Measurements from ENCODE around the gene ACSL4.
"Not testable (repeated sequence)": the region's sequence is repeated elsewhere in the genome, so short reads cannot be mapped to it uniquely, and the experiment has no call there.

ACSL4 gene

DNA sequence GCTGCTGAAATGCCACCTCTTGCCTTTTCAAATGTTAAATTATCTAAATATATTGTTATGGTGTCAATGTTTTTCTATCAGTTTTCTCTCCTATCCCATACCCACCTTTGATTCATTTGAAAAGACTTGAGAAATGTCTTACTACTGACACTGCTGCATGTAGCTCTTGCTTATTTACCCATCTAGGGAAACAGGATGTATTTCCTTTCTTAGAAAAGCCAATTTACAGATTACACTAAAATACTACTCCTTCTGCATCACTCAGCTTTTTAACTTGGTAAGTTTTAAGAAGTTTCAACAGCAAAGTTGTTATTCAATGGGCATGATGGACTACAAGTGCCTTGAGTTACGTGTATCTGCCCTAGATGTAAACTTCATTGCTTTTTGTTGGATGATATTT, 94.9 kb downstream of the ACSL4 start:
- H3K9me3 ChIP-seq (ENCODE audit: control insufficient read depth in 2 of 2, low read length in 2 of 2): no peaks in the 10 kb centered on the region
- no peaks in the 10 kb centered on the region for H3K36me3 ChIP-seq (ENCODE audit: control insufficient read depth in 2 of 2, insufficient read depth in 2 of 2, low read length in 2 of 2)
- H3K27me3 ChIP-seq (ENCODE audit: control insufficient read depth in 1 of 2, insufficient read depth in 2 of 2, low read length in 2 of 2): peaks cover 0 to 2% of the 10 kb centered on the region in 2 donors
- H3K4me3 ChIP-seq (ENCODE audit: low read length in 2 of 2): no peak overlapping the region
- H3K4me1 ChIP-seq (ENCODE audit: control insufficient read depth, insufficient read depth, low read length): no peaks in the 10 kb centered on the region
- no peak overlapping the region for H3K9ac ChIP-seq (ENCODE audit: low read length in 2 of 2)
- H3K27ac ChIP-seq (ENCODE audit: low read length): no peak overlapping the region

DNA sequence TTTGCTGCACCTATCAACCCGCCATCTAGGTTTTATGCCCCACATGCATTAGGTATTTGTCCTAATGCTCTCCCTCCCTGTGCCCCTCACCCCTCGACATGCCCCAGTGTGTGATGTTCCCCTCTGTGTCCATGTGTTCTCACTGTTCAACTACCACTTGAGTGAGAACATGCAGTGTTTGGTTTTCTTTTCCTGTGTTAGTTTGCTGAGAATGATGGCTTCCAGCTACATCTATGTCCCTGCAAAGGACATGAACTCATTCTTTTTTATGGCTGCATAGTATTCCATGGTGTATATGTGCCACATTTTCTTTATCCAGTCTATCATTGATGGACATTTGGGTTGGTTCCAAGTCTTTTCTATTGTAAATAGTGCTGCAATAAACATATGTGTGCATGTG, 95.6 kb downstream of the ACSL4 start:
- not testable (repeated sequence) for H3K27ac ChIP-seq (ENCODE audit: low read length); H3K9me3 ChIP-seq (ENCODE audit: control insufficient read depth in 2 of 2, low read length in 2 of 2); H3K9ac ChIP-seq (ENCODE audit: low read length in 2 of 2); H3K4me3 ChIP-seq (ENCODE audit: low read length in 2 of 2); H3K4me1 ChIP-seq (ENCODE audit: control insufficient read depth, insufficient read depth, low read length); H3K36me3 ChIP-seq (ENCODE audit: control insufficient read depth in 2 of 2, insufficient read depth in 2 of 2, low read length in 2 of 2); H3K27me3 ChIP-seq (ENCODE audit: control insufficient read depth in 1 of 2, insufficient read depth in 2 of 2, low read length in 2 of 2)

DNA sequence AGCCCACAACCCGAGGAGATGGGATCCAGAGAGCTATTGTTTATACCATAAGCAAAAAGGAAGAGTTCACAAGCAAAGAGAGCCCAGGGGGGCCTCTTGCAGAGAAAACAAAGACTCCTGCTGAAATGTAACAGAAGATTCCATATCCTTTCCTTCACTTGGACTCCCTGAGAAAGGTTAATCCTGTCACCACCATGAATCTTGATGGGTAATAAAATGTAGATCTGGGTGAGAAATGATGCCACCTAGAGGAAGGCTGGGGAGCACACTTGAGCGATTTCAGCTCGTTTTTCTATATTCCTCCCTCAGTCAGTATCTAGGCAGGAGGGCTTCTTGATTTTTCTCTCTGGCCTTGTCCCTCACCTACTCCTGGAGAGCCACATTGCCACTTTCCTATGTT, 97.9 kb downstream of the ACSL4 start:
- H3K9me3 ChIP-seq (ENCODE audit: control insufficient read depth in 2 of 2, low read length in 2 of 2): no peaks in the 10 kb centered on the region
- H3K9ac ChIP-seq (ENCODE audit: low read length in 2 of 2): no peak overlapping the region
- no peaks in the 10 kb centered on the region for H3K36me3 ChIP-seq (ENCODE audit: control insufficient read depth in 2 of 2, insufficient read depth in 2 of 2, low read length in 2 of 2)
- no peaks in the 10 kb centered on the region for H3K4me1 ChIP-seq (ENCODE audit: control insufficient read depth, insufficient read depth, low read length)
- no peak overlapping the region for H3K27ac ChIP-seq (ENCODE audit: low read length)
- no peak overlapping the region for H3K4me3 ChIP-seq (ENCODE audit: low read length in 2 of 2)
- H3K27me3 ChIP-seq (ENCODE audit: control insufficient read depth in 1 of 2, insufficient read depth in 2 of 2, low read length in 2 of 2): peaks cover 0 to 9% of the 10 kb centered on the region in 2 donors

DNA sequence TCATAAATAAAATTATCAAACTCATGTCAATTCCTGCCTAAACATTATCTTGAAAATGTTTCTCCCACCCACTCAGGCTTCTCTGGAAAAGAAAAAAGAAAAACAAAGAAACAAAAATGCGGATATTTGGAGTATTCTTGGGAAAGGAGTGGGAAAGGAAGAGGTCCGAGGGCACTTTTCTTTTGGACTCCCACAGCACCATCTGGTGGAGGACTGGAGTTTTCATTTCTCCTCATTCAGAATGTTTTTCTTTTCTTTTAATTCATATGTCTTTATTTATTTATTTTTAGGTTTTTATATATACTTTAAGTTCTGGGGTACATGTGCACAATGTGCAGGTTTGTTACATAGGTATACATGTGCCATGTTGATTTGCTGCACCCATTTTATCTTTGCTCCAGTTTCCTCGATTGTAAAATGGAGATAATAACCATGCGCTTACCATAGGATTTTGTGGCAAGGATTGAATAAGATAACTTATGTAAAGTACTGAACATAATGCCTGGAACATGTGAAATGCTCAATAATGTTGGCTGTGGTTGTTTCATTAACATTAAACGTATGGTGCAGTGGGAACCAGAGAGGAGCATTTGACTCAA, 100.1 kb downstream of the ACSL4 start:
- H3K4me3 ChIP-seq (ENCODE audit: low read length in 2 of 2): no peak overlapping the region
- H3K27me3 ChIP-seq (ENCODE audit: control insufficient read depth in 1 of 2, insufficient read depth in 2 of 2, low read length in 2 of 2): peaks cover 0 to 12% of the 10 kb centered on the region in 2 donors
- no peak overlapping the region for H3K9ac ChIP-seq (ENCODE audit: low read length in 2 of 2)
- H3K27ac ChIP-seq (ENCODE audit: low read length): no peak overlapping the region
- no peaks in the 10 kb centered on the region for H3K36me3 ChIP-seq (ENCODE audit: control insufficient read depth in 2 of 2, insufficient read depth in 2 of 2, low read length in 2 of 2)
- no peaks in the 10 kb centered on the region for H3K4me1 ChIP-seq (ENCODE audit: control insufficient read depth, insufficient read depth, low read length)
- no peaks in the 10 kb centered on the region for H3K9me3 ChIP-seq (ENCODE audit: control insufficient read depth in 2 of 2, low read length in 2 of 2)

DNA sequence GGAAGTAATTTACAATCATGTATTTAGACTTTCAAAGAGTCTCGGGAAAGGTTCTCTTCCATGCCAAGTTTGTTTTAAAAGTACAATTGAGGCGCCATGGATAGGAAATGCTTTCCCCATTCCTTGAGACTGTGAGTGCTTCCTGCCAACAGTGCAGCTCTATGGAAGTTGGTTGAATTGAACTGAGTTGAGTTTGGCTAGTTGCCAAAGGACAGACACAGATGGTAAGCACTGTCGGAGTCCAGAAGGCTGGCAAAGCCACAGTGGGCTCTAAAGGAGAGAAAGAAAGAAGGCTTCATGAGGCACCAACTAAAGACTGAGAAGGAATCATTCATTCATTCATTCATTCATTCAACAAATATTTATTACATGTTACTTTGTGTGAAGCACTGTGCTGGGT, 103.7 kb downstream of the ACSL4 start:
- Histone ChIP-seq H3K27me3 (ENCODE audit: control insufficient read depth in 1 of 2, insufficient read depth in 2 of 2, low read length in 2 of 2) (peaks cover 0 to 12% of the 10 kb centered on the region in 2 donors), H3K9ac (ENCODE audit: low read length in 2 of 2) (no peak overlapping the region), H3K4me3 (ENCODE audit: low read length in 2 of 2) (no peak overlapping the region), H3K9me3 (ENCODE audit: control insufficient read depth in 2 of 2, low read length in 2 of 2) (no peaks in the 10 kb centered on the region), H3K4me1 (ENCODE audit: control insufficient read depth, insufficient read depth, low read length) (no peaks in the 10 kb centered on the region), H3K36me3 (ENCODE audit: control insufficient read depth in 2 of 2, insufficient read depth in 2 of 2, low read length in 2 of 2) (no peaks in the 10 kb centered on the region), H3K27ac (ENCODE audit: low read length) (no peak overlapping the region)

DNA sequence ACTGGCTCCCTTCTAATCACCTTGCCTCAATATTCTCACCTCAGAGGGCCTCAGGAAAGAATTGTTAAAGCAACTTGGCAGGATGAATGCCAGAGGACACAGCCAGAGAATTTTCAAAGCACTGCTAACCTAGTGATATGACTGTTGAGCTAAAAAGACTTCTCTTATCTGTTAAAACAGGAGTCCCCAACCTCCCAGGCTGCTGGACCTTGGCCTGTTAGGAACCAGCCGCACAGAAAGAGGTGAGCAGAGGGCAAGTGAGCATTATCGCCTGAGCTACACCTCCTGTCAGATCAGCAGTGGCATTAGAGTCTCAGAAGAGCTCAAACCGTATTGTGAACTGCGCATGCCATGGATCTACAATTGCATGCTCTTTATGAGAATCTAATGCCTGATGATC, 106.4 kb downstream of the ACSL4 start:
- Histone ChIP-seq H3K27ac (ENCODE audit: low read length) (no peak overlapping the region), H3K4me1 (ENCODE audit: control insufficient read depth, insufficient read depth, low read length) (no peaks in the 10 kb centered on the region), H3K9ac (ENCODE audit: low read length in 2 of 2) (no peak overlapping the region), H3K27me3 (ENCODE audit: control insufficient read depth in 1 of 2, insufficient read depth in 2 of 2, low read length in 2 of 2) (peaks cover 0 to 16% of the 10 kb centered on the region in 2 donors), H3K9me3 (ENCODE audit: control insufficient read depth in 2 of 2, low read length in 2 of 2) (no peaks in the 10 kb centered on the region), H3K4me3 (ENCODE audit: low read length in 2 of 2) (no peak overlapping the region), H3K36me3 (ENCODE audit: control insufficient read depth in 2 of 2, insufficient read depth in 2 of 2, low read length in 2 of 2) (no peaks in the 10 kb centered on the region)

DNA sequence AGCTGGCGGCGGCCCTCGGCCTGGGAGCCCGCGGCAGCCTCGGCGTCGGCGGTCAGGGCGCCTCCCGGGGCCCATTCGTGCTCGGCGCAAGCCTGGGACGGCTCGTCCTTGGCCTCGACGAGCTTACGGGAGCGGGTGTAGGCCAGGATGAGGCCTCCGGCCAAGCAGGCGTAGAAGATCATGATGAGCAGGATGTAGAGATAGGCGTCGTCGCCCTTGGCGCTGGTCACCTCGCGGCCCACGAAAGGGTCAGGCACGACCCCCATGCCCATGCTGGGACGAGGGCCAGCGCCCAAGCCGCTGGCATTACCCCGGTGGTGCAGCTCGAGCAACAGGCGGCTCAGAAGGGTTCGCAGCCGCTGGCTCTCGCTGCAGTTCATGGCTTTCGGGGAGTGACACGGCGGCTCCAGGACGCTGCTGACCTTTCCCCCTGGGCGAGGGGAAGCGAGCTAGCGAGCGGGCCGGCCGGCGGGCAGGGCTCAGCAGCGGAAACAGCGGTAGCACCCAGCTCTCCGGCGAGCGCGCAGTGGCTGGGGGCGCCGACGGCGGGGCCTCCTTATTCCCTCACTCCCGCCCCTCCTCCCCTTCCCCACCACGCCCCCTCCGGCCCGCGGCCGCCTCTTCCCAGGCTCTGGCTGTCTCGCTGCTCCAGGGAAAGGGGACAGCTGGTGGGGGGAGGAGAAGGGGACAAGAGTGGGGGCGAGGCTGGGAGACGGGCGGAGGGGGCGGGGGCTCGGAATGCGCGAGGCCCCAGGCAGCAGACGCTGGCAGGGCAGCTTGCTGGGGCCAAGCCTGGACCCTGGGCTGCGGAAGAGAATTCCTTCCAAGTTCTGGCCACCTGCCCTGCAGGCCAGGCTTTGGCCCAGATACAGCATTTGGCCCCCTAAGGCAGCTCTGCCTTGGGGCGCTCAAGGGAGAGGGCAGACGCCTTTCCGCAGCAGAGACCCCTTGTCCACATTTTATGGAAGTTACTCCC, 108.1 kb downstream of the ACSL4 start, which contains the start of gene KCNE5:
KCNE5 (minus strand) TSS at position 532 of the 976 bp plus-strand sequence; CDS start at position 380, 152 bp downstream.
- H3K27ac ChIP-seq (ENCODE audit: low read length): no peak within 1 kb of the TSS
- no peak within 1 kb of the TSS for H3K9ac ChIP-seq (ENCODE audit: low read length in 2 of 2)
- peak within 1 kb of the TSS in 1 of 2 donors; percentile 47 for H3K4me3 ChIP-seq (ENCODE audit: low read length in 2 of 2)
- H3K36me3 ChIP-seq (ENCODE audit: control insufficient read depth in 2 of 2, insufficient read depth in 2 of 2, low read length in 2 of 2): no peaks in the 10 kb centered on the region
- H3K27me3 ChIP-seq (ENCODE audit: control insufficient read depth in 1 of 2, insufficient read depth in 2 of 2, low read length in 2 of 2): peaks cover 0 to 9% of the 10 kb centered on the region in 2 donors
- H3K9me3 ChIP-seq (ENCODE audit: control insufficient read depth in 2 of 2, low read length in 2 of 2): no peaks in the 10 kb centered on the region
- H3K4me1 ChIP-seq (ENCODE audit: control insufficient read depth, insufficient read depth, low read length): no peaks in the 10 kb centered on the region

DNA sequence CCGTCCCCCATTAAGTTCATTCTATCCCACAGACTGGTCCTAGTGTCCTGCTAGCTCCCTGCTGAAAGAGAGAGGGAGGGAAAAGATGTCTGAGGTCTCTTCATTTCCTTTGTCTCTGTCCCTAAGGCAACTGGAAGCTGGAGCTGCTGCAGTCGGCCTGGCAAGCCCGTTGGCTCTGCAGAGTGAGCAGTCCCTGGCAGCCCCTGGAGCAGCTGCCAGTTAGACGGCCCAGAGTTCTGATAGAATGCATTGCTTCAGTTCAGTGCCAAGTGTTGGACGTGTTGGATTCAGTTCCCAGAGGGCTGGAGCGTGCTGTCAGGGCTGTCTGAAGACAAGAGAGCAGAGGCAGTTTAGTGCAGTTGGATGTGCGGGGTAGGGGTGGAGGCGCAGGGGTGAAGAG, 109.1 kb downstream of the ACSL4 start:
- Histone ChIP-seq H3K36me3 (ENCODE audit: control insufficient read depth in 2 of 2, insufficient read depth in 2 of 2, low read length in 2 of 2) (no peaks in the 10 kb centered on the region), H3K27me3 (ENCODE audit: control insufficient read depth in 1 of 2, insufficient read depth in 2 of 2, low read length in 2 of 2) (peaks cover 0 to 6% of the 10 kb centered on the region in 2 donors), H3K27ac (ENCODE audit: low read length) (no peak overlapping the region), H3K9me3 (ENCODE audit: control insufficient read depth in 2 of 2, low read length in 2 of 2) (no peaks in the 10 kb centered on the region), H3K9ac (ENCODE audit: low read length in 2 of 2) (no peak overlapping the region), H3K4me3 (ENCODE audit: low read length in 2 of 2) (no peak overlapping the region), H3K4me1 (ENCODE audit: control insufficient read depth, insufficient read depth, low read length) (no peaks in the 10 kb centered on the region)

DNA sequence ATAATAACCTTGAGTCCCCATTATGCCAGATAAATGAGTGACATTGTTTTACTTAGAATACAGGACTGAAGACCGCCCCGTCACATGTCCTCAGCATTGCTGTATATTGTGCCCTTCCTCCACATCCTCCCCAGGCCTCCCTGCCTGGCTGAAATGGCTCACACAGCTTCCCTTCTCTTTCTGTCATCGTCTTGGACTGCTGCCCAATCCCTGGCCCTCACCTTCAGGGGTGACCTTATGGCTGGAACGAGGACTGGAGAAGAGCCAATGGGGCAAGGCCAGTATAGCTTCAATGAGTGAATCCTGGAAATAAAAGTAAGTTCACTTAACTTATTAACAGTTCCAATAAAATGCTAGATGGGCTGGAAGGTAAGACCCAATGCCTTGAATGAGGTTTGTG, 110.8 kb downstream of the ACSL4 start:
- no peaks in the 10 kb centered on the region for H3K36me3 ChIP-seq (ENCODE audit: control insufficient read depth in 2 of 2, insufficient read depth in 2 of 2, low read length in 2 of 2)
- H3K4me3 ChIP-seq (ENCODE audit: low read length in 2 of 2): no peak overlapping the region
- H3K9ac ChIP-seq (ENCODE audit: low read length in 2 of 2): no peak overlapping the region
- H3K9me3 ChIP-seq (ENCODE audit: control insufficient read depth in 2 of 2, low read length in 2 of 2): no peaks in the 10 kb centered on the region
- peaks cover 0 to 9% of the 10 kb centered on the region in 2 donors for H3K27me3 ChIP-seq (ENCODE audit: control insufficient read depth in 1 of 2, insufficient read depth in 2 of 2, low read length in 2 of 2)
- no peaks in the 10 kb centered on the region for H3K4me1 ChIP-seq (ENCODE audit: control insufficient read depth, insufficient read depth, low read length)
- H3K27ac ChIP-seq (ENCODE audit: low read length): no peak overlapping the region

DNA sequence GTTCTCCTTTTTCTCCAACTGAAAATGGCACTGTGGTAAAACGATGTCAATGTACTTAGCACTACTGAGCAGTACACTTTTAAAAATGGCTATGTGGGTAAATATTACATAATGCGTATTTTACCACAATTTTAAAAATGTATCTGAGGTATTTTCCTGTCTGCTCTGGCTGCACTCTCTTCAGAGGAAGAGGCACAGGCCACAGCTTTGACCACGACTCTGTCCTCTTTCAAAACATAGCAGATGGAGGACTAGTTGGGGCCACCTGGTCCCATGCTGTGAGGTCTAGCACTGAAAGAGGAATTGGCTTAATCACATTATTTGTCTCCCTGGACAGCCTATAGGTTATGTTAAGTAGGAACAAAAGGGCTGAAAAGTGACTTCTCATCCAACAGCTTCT, 113.3 kb downstream of the ACSL4 start:
- no peaks in the 10 kb centered on the region for H3K36me3 ChIP-seq (ENCODE audit: control insufficient read depth in 2 of 2, insufficient read depth in 2 of 2, low read length in 2 of 2)
- no peak overlapping the region for H3K9ac ChIP-seq (ENCODE audit: low read length in 2 of 2)
- H3K4me3 ChIP-seq (ENCODE audit: low read length in 2 of 2): no peak overlapping the region
- H3K4me1 ChIP-seq (ENCODE audit: control insufficient read depth, insufficient read depth, low read length): no peaks in the 10 kb centered on the region
- no peak overlapping the region for H3K27ac ChIP-seq (ENCODE audit: low read length)
- H3K9me3 ChIP-seq (ENCODE audit: control insufficient read depth in 2 of 2, low read length in 2 of 2): no peaks in the 10 kb centered on the region
- peaks cover 0 to 12% of the 10 kb centered on the region in 2 donors for H3K27me3 ChIP-seq (ENCODE audit: control insufficient read depth in 1 of 2, insufficient read depth in 2 of 2, low read length in 2 of 2)

DNA sequence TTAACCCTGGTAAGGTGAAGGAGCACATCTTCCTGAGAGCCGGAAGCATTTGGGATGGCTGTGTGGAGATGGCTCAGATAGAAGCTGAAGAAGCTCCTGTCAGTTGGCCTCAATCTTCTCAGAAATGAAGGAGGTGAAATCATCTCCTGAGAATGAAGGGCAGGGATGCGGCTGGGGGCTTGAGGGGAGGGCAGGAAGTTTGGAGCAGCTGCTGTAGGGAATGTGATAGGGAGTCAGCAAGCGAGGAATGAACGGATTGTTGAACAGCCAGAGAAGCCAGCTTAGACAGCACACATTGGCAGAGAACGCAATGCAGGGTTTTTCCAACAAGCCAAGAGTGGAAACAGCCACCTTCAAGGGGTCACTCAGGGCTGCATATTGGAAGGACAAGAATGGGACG, 118.1 kb downstream of the ACSL4 start:
- no peak overlapping the region for H3K9ac ChIP-seq (ENCODE audit: low read length in 2 of 2)
- no peaks in the 10 kb centered on the region for H3K4me1 ChIP-seq (ENCODE audit: control insufficient read depth, insufficient read depth, low read length)
- no peak overlapping the region for H3K27ac ChIP-seq (ENCODE audit: low read length)

More for the DNA sequence above, 118.1 kb downstream of the ACSL4 start:
- H3K36me3 ChIP-seq (ENCODE audit: control insufficient read depth in 2 of 2, insufficient read depth in 2 of 2, low read length in 2 of 2): no peaks in the 10 kb centered on the region
- no peaks in the 10 kb centered on the region for H3K9me3 ChIP-seq (ENCODE audit: control insufficient read depth in 2 of 2, low read length in 2 of 2)
- peaks cover 0 to 6% of the 10 kb centered on the region in 2 donors for H3K27me3 ChIP-seq (ENCODE audit: control insufficient read depth in 1 of 2, insufficient read depth in 2 of 2, low read length in 2 of 2)
- no peak overlapping the region for H3K4me3 ChIP-seq (ENCODE audit: low read length in 2 of 2)
